Cerebellar cortex (tissue), 1 donor: ENCODE measurements around the gene RASGRF1.
A peak's percentile ranks its signal among the peaks of the same experiment; 100 is the strongest.

Experiments
- DNase-seq: peaks from one replicate; pipeline ENCODE4 v3.0.0-alpha.2; 2015; ENCODE audit warnings: low spot score

Gene RASGRF1

DNA sequence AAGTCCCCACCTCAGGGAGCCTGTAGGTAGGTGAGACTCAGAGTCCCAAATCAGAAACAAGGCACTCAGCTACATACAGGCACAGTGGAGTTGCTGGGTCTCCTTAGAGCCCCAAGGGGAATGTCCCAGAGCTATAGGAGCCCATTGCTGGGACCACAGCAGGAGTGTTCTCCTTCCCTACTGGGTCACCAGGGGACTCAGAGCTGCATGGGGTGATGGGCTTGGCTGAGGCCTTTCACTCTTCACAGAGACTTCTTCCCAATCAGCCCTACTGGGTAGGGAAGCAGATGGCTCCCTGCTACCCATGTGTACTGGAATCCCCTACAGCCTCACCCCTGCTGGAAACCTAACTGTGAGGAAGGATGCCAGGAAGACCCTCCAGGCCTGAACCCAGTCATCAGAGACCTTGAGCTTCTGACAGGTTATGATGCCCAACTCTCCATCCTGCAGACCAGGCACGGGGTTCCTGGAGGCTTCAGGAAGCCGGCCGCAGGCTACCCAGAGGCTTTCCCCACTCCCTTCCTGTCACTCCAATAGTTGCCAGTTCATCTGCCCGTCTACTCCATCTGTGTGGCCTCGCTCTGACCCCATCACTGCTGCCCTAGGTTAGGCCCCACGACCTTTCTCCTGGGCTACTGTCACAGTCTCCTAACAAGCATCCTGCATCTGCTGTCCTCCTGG lies 24.0 kb downstream of the RASGRF1 start:
- no peak for DNase-seq

DNA sequence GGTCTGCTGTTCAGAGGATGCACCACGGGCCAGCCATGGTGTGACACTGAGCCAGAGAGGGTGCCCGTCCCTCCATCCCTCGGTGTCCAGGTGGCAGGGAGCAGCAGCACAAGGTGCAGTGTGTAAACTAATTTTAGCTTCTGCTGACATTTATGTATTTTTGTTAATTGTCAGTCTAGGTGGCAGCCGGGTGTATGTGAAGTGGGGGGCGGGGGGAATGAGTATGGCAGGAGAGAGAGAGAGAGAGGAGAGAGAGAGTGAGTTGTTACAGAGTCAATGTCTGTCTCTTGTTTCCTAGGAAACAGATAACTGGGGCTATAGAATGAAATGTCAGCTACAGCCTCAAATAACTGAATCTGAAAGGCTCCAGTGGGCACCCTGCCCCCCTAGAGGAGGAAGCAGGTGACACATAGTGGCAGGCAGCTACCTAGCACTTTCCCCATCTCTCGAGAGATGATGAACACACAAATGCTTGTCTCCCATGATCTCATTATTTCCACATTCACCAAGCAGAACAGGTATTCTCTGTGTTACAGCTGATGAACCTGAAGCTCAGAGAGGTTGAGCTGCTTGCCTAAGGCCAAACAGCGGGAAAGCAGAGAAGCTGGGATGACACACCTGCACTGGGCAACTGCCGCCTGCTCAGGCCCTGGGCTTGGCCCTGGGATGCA lies 24.7 kb downstream of the RASGRF1 start:
- no peak for DNase-seq

DNA sequence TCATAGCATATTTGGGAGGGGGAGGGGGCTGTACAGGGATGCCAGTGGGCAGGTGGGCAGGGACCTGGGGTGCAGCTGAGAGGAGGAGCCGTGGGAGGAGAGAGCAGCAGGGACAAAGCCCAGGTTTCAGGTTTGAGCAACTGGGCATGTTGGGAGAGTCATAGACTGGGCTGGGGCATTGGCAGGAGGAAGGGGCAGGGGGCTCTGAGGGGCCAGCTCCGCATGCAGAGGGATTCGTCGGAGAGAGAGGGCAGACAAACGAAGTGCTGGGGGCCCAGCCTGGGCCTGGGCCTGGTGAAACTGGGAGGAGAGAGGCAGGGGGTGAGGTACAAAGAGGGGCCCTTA lies 25.2 kb downstream of the RASGRF1 start:
- no peak for DNase-seq

DNA sequence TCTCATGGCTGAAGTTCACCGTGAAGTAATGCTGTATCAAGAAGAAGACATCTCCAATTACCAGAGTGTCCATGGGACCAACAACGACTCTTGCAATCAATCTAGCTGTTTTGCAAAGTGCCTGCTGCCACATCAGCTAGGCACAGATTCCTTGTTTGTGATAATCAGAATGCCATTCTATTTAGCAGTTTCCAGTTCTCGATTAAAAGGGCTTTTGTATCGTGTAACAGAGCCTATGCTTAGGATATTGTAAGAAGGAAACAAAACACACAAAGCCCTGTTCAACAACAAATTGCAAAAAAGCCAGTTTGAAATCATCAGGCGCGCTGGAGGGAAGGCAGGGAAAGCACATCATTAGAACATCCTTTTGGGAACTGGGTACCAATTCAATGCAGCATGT lies 26.1 kb downstream of the RASGRF1 start:
- DNase-seq = no peak

DNA sequence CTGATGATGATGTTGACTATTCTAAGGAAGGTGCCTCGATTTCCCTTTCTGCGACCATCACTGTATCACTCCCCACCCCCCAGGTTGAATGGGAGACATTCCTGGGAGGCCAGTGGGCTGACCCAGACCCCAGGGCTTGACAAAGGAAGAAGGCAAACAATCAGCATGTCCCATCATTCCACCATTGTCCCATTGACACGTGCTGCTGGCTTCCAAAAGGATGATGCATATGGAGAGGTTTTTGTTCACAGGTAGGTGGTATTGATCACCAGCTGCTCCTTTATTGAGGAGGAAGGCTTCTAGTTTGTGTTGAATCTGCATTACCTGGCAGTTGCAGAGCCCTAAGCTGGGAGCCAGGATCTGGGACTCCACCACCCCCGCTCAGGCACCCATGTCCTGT lies 30.4 kb downstream of the RASGRF1 start:
- no peak for DNase-seq

DNA sequence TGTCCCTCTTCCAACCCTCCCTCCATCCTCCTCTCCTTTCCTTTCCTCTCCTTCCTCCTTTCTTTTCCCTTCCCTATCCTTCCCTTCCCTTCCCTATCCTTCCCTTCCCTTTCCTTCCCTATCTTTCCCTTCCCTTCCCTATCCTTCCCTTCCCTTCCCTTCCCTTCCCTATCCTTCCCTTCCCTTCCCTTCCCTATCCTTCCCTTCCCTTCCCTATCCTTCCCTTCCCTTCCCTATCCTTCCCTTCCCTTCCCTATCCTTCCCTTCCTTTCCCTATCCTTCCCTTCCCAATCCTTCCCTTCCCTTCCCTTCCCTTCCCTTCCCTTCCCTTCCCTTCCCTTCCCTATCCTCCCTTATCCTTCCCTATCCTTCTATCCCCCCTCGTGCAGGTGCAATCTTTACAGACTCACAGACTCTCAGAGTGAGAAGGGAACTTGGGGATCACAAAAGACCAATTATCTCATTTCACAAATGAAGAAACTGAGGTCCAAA lies 31.5 kb downstream of the RASGRF1 start:
- DNase-seq = no peak

DNA sequence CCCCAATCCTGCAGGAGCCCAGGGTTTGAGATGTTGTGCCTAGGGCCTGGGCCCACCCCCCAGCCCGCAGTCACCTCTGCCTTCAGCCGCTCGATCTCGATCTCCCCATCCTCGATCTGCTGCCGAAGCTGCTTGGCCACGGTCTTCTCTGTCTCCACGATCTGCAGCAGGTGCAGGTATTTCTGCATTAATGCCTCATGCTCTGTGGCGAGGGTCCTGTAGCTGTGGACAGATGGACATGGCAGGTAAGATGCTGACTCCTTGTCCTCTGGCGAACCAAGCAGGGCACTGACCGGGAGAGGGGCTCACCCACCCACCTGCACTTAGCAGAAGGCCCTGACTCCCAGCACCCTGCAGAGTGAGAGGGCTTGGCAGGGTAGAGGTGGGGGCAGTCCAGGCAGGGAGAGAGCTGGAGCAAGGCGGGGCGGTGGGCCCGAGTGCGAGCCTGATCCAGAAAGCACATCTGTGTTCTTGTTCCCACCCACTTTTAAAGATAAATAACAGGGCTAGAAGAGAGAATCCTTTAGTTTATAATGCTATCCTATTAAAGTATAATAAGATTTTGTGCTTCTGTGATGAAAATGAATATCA lies 32.2 kb downstream of the RASGRF1 start:
- DNase-seq = no peak

DNA sequence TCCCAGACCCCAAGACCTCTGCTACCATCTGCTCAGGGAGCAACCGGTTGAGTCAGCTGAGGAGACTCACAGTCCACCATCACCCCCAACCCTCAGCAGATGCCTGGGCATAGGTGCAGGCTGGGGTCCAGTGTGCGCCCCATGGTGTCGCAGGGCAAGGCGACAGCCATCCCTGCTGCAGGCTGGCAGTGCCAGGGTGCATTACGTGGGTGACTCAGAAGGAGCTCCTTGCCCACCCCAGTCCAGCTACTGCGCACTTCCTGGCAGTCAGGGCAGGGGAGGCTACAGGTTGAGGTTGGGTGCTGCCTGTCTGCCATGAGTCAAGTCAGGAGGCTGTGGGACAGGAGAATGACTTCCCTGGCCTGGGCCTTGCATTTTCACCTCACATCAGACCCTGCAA lies 33.5 kb downstream of the RASGRF1 start:
- no peak for DNase-seq

DNA sequence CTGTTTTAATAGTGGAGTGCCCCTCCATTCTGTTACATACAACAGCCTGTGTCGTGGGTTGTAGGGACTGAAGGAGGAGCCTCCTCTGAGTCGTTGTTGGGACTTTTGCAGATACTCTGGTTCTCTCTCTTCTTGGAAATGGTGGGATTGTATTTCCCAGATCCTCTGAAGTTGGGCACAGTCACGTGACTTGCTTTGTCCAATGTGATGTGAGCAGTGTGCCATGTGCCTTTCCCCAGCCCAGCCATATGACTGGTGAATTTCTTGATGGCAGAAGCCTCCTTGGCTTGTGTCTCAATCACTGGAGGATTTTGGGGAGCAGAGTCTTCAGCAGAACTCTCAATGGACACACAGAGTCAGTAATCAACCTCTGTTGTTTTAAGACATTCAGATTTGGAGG lies 36.2 kb downstream of the RASGRF1 start:
- no peak for DNase-seq

DNA sequence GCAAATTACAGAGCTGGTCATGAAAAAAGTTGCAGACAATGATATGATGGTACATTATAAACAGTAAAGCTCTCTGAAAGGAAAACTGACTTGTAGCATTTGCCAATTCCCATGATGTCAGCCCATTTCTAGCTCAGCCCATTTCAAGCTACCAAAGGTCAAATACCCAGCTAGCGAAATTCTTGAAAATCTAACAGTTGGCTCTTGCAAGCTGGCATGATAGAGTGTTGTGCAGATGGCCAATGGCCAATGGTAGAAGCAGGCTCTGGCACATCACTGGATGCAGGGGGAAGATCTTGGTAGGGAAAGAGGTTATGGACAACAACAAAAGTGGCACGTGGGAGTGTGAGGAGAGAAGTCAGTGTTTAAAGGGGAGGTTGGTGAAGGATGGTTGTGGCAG lies 36.7 kb downstream of the RASGRF1 start:
- DNase-seq = peak; percentile 67

DNA sequence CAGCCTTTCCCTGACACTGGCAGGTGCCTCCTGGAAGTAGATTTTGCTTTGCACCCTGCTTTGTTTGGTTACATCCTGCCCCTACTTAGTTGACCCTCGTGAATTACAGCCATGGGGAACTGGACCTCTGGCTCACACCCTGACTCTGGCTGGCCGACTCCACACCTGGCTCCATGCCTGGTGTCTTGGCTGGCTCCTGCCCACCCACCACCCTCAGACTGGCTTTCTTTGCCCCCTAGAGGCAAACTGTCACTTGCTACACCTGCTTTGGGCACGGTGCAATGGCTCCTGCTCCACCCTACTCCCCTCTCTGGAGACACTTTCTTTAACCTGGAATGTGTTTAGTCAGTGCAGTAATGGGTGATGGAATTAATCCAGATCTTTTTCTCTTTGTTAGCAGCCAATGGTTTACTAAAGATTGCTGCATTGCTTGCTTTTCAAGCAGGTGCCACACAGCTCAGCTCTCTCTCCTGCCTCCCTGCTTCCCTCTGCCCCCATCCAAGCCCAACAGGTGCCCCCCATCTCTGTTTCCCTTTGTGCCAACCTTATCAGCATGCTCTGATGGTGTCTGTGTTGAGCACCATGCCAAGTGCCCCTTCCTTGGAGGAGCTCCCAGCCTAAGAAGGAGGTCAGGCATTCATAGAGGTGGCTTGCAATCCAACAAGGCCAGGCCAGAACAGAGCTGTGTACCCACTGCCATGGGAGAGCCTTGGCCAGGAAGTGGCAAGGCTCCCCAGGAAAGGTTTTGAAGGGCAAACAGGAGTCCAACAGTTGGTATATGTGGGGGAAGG lies 38.4 kb downstream of the RASGRF1 start:
- DNase-seq = peak; percentile 96

DNA sequence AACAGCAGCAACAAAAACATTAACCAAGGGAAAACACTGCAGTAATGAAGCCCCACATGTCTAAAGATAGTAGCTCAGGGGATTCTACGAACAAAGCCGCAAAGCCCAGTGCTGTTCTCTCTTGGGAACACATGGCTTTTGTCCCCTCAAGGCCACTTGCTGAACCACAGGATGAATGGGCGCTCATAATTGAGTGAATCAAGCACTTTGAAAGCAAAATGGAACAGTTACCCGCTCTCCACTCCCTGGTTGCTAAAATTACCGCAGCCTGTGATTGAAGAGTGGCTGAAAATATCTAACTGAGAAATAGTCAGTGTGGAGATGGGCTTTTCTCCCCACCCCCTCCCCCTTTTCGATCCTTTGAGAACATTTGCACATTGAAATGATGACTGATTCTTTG lies 39.6 kb downstream of the RASGRF1 start:
- DNase-seq = no peak

DNA sequence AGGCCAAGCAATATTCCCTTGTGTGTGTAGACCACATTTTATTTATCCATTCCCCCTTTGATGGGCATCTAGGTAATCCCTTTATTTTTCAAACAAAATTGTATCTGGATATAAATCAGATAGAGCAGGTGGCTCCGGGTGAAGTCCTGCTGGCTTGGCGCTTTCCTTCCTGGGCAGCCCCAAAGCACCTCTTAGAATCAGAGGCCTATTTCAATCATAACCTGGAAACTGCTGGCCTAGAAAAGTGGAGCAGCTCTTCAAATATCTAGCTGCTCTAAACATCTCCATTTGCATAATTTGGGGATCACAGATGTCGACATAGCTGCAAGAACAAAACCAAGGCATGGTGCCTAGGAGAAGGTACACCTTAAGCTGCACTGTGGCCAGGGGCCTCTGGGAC lies 40.2 kb downstream of the RASGRF1 start:
- peak; percentile 88 for DNase-seq

DNA sequence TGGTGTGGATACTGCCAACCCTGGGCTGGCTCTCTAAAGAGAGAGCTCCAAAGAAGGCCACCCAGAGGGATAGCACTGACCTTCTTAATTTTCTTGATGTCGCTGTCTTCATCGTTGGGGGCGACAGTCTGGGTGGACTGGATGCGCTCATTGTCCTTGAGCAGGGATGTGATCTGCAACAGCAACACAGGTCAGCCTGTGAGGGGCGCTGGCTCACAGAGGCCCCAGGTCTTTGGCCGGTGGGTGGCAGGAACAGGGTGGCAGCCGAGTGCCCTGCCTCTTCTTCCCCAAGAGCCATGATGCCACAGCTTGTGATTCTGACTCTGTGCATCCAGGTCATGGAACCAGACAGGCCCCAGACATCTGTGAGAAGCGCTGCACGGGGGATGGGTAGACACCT lies 41.2 kb downstream of the RASGRF1 start:
- DNase-seq = no peak

DNA sequence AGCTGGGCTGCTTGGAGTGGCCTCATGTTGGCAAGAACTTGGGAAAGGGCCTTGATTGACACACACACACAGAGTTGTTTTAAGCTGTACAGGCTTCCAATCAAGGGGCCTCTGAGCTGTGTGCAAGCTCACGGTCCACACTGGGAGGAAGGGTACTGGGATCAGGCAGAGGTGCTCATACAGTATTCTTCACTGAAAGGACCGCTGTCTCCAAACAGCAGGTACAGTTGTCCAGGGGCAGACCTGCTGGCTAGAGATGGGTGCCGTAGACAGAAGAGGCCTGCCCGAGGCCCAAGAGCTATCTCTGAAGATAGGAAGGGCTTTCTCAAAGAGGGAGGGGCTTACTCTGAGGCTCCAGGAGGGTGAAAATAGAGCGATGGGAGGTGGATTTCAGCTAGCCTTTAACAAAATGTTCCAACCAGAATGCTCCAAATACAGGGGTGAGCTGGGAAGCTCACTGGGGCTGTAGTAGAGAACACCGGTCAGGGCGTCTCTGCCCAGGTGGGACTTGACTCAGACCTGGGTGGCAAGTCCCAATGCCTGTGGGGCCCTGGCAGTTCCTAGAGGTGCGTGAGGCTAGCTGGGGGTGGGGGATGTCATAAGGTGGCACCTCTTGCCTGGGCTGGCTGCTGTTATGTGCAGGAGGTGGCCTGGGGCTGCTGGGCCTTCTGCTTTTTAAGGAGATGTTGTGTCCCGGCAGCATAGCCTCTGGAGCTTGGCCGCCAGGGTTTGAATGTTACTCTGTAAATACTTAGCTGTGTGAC lies 42.7 kb downstream of the RASGRF1 start:
- no peak for DNase-seq

DNA sequence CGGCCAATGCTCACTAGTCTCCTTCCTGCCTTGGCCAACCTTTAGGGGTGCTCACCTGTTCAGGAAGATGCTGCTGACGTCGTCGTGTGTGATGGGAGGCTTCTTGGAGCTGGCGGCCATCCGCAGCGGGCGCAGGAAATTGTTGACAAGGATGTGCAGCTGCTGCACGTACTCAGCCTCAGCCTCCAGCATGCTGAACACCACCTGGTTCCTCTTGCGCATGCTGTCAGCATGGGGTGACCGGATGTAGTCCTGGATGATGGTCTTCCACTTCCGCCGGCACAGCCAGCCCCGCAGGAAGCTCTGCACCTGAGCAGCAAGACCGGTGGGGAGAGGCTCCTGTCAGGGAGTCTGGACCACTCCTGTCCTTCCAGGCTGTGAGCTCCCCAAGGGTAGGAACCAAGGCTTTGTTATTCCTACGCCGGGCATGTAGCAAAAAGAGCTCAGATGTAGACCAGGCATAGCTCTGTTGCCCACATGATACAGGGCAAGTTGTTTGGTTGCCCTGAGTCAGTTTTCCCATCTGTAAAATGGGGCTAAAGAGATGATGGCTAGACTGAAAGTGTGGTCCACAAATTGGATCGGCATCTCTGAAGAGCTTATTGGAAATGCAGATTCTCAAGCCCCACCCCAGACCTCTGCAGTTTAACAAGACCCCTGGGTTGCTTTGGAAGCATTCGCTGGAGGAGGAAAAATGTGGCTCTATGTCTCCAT lies 43.7 kb downstream of the RASGRF1 start:
- no peak for DNase-seq

DNA sequence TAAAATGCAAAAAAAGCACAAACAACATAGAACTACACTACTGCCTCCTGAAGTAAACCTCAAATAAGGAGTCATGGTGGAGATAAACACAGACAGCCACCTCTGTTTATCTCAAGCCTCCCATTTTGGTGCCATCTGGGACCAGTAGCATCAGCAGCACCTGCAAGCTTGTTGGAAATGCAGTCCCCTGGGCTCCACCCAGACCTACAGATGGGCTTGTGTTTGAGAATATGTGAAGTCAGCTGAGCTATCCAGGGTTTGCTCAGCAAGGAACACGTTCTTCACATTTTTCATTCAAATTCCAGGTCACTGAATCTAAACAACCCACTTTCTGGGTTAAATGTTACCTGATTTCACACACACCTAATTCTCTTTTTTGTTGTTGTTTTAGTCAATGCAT lies 45.5 kb downstream of the RASGRF1 start:
- DNase-seq = peak; percentile 56

DNA sequence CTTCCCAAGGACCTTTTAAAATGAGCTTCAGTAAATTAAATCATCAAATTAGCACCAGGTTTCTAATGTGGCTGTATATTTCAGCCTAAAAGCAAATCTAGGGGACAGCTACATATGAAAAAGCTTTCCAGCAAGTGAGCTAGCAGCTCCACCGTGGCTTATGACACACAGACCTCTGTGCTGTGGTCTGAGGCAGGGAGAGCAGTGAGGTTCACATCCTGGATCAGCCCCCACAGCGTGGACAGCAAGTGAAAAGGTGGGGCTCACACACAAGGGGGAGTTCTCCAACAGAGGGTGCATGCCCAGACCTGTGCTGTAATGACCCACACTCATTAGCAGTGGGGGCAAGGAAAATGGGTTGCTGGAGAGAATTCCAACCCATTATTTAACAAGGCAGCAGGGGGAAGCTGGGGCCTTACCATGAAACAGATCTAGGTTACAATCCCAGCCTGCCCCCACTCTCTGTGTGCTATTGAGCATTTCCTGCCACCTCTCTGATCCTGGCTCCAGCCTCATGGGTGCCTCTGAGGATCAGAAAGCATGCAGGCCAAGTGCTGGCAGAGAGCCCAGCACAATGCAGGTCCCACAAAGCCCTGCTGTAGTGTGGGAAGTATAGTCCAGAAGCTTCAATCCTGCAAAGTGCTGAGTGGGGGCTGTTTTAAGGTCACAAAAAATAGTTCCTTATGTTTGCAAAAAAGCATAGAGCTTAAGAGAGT lies 48.2 kb downstream of the RASGRF1 start:
- DNase-seq = peak; percentile 48

DNA sequence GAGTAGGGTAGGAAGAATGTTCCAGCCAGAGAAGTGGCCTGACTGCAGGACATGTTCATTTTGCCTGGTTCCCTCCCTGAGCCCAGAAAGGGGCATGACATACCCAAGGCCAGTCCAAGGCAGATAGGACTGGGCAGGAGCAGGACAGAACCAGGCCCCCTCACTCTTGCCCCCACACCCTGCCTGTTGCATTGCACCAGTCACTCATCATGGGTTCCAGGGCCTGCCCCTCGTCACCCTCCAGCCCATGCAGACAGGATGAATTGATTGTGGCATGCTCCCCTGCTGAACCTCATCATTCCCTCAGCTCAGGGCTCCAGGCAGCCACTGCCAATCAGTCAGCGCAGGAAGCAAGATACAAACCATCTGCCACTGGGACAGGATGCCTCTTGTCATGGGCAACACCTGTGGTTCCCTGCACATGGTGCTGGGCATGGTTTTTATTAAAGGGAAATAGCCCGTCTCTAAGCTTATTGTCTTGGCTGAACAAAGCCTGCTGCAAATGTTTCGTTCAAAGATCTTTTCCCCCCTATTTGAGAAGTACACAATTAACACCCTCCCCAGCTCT lies 48.9 kb downstream of the RASGRF1 start:
- DNase-seq = peak; percentile 97

DNA sequence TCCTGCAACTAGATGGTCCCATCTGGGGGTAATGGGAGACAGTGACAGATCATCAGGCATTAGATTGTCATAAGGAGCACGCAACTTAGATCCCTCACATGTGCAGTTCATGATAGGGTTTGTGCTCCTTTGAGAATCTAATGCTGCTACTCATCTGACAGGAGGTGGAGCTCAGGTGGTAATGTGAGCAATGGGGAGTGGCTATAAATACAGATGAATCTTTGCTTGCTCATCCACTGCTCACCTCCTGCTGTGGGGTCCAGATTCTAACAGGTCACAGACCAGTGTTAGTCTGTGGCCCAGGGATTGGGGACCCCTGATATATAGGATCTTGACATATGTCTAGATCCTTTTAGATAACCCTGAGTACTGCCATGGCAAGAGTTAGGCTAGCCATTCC lies 52.7 kb downstream of the RASGRF1 start:
- no peak for DNase-seq
